HG03175 (cell line): ENCODE data around the gene FOXN3.

Experiments used
- ATAC-seq: cut with Tn5 transposase; IDR thresholded peaks from one replicate; pipeline ENCODE4 v1.9.1; 2021; ENCODE audit warnings: mild to moderate bottlenecking, moderate library complexity; ENCODE audit not compliant: unreplicated experiment

Gene FOXN3

DNA sequence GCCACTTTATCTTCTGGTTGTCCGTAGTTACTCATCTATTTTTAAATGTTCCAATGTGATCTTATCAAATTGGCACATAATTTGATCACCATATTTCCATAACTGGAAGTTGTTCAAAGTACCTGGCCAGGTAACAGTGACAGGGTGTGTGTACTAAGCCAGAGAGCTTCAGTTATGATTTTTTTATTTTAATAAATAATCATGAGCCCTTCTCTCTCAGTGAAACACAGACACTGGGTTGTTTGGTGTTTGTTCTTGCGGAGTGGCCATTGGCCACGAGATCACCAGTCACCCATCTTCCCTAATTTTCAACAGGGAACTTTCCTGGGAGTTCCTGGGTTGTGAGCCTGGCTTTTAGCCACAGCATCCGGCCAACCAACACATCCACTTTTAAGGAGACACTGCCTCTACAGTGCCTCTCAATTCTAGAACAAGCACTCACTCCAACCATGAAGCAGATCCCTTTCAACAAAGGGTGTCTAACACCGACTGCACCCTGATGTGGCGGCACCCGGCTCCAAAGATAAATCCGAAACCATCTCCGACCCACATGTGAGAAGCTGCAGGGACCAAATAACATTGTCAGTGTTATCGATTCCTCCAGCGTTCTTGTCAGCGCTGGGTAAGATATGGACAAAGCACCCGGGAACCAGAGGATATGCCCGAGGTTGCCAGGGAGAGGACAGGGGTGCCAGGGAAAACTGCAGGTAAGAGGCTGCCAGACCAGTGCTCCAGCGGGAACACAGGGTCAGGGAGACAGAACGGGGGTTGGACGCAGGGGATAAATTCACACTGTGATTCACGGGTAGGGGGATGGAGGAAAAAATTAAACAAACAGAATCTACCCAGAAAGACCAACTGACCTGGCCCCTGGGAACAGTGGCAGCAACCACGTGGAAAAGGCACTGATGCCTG lies 49.9 kb downstream of the FOXN3 start:
- ATAC-seq: no peak

DNA sequence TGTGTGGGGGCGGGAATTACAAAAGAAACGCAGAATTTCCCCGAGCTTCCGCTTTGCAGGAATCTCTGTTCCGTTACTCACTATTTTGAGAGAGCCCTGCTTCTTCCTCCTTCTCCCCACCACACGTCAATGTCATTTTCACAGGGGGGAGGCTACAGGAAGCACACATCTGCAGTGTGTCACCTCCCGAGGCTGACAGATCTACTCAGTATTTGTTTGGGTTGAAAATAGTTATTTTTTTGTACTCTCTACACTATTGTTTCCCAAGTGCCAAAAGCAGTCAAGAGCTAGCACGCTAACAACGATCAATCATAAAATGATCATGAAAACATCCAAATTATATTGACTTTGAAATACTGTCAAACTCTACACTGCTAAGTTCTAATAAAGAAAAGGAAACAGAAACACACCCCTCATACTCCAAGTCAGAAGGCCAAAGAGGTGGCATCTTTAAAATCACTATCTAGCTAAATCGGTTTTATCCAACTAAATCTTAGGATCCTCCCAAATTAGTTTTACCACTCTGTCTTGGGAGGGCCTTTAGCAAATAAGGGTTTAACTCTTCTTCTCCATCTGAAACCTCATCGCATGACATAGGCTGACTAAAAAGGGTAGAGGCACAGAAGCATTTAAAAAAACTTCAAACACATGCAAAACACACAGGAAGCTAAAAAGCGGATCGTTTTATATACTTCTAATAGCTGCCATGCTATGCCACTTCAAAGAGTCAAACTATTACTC lies 51.8 kb downstream of the FOXN3 start:
- ATAC-seq: peak; percentile 97

GRCh38 chr14:89364316-89364715 lies 52.7 kb downstream of the FOXN3 start:
- no peak for ATAC-seq

GRCh38 chr14:89360277-89360676 lies 56.8 kb downstream of the FOXN3 start:
- ATAC-seq: no peak

GRCh38 chr14:89359477-89360222 lies 57.4 kb downstream of the FOXN3 start:
- no peak for ATAC-seq

DNA sequence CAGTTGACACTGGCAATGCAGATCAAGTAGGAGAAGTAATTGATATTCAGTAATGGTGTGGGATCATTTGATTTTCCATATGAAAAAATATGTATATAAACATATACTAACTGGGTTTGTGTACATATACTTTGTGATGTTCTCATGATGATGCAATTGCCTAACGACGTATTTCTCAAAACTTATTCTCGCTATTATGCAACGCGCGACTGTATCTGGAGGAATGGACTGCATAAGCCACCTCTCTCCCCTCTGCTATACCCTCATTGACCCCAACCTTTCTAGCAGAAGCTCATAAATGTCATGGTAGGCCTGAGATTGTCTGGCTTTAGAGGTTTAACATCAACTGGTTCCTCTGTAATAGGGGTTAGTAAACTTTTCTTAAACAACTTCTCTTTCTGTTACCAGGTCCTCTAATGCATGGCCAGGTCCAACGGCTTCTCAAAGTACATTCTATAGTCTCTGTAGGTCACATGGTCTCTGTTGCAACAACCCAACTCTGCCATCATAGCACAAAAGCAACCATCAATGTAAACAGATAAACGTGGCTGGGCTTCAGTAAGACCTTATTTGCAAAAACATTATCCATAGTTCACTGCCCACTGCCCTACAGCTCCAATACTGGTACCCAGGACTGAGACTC lies 59.3 kb downstream of the FOXN3 start:
- no peak for ATAC-seq

GRCh38 chr14:89356927-89357326 lies 60.1 kb downstream of the FOXN3 start:
- ATAC-seq: no peak

DNA sequence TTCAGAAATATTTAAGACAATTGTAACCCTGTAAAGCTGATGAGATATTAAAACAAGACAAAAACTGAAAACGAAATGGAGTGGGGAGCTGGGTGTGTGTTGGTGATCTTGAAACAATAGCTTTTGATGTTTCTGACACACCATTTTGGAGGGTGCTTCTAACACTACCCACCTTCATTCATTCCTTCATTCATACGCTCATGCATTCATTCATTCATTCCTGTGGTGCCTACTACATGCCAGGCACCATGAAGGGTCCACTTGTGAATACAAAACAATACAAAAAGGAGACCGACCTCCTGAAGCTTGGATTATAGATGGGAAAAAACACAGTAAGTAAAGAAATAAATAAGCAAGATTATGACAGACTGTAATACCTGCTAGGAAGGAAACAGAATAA lies 60.5 kb downstream of the FOXN3 start:
- no peak for ATAC-seq

GRCh38 chr14:89353766-89354113 lies 63.3 kb downstream of the FOXN3 start:
- ATAC-seq: no peak

- ATAC-seq: no peak
Observed at GRCh38 chr14:89352976-89353765, 63.9 kb downstream of the FOXN3 start.

GRCh38 chr14:89351516-89352404 lies 65.3 kb downstream of the FOXN3 start:
- ATAC-seq: peak; percentile 89

DNA sequence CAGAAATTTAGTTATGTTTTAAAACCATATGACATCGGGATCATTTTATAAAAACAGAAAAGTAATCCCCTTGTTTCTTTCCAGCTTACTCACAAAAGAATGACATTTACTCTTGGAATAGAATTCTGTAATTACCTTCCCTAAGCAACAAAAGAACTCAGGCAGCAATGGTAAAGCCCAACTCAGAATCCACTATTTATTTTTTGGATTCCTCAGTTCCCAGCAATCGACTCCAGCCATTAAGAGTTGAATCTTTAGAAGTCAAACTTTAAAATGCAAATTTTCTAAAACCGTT lies 65.9 kb downstream of the FOXN3 start:
- no peak for ATAC-seq

GRCh38 chr14:89350152-89350551 lies 66.9 kb downstream of the FOXN3 start:
- no peak for ATAC-seq

DNA sequence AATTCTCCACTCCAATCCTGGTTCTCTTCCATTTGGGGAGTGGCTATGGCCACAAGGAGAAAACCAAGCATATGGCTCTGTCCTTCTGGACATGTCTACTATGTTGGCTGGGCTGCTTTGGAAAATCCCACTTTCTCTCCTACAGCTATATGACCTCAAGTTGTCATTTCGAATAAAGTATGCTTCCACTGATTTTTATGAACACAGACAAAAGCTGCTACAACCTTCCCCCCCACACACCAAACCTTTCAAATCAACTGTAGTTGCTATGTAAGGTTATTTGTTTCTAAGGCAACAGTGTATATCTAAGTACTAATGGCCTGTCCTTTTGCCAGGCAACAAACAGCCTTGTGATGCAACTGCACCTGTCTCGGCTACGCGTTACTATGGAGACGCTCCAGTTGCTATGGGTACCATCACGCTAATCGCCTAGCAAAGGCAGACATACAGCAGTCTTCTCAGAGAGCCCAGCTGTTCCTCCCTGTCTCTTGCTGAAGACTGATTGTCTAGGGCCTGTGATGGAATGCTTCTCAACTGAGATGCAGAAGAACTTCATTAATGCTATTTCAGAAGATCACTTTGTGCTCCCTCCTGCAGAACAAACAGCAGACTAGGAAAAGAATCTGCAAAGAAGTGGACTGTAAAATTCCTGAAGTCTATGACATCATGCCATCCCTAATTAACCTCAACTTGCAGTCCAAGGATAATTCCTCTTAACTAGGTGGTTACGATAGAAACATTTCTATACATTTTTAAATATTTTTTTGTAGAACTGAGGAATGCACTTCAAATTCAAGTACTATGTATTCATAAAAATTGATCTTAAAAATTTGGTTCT lies 67.6 kb downstream of the FOXN3 start:
- ATAC-seq: no peak

DNA sequence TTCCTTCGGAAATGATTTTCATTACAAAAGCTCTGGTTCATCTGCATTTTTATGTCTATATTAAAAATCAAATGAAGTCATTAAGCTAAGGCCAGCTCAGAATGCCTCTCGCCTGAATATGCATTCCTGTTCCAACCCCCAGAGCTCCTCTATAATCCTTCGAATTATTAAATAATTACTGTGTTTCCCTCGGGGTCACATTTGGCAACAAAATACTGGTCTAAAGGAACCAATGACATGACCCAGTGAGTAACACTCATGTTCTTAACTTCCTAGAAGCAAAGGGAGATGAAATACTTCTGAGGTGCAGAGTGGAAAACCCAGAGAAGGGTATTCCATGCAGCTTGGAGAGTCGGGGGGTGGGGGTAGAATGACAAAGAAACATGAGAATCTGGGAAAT lies 68.3 kb downstream of the FOXN3 start:
- ATAC-seq: no peak

DNA sequence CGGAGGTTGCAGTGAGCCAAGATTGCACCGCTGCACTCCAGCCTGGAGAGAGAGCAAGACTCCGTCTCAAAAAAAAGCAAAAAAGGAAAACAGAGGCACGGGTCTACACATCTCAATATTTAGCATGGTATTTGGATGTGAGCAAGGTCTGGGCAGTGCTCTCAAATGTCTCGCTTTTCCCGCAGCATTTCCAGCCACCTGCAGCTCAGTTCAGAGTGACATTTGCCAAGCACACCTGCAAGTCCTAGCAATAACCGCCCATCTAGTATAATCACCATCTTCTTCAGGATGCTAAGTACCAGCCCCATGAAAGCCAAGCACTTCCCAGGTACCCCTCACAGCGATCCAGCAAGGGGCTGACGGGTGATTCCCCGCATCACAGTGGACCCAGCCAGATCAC lies 69.1 kb downstream of the FOXN3 start:
- ATAC-seq: no peak

- no peak for ATAC-seq
Observed at GRCh38 chr14:89344920-89345254, 72.1 kb downstream of the FOXN3 start.

DNA sequence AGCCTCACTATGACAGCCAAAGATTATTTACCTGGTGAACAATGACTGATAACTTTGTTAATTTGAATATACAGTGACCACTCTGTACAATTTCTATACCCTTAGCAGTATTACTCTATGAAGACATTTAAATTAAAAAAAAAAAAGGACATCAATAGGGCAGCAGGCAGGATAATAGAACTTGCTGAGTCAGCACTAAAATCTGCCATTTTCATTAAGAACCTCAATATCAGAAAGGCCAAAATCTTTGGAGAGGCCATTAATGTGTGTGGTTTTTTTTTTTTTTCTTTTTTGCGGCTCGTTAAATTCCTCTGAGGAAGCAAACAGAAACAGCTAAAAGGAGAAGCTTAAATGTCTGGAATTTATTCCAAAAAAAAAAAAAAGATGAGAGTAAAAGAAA lies 73.7 kb downstream of the FOXN3 start:
- no peak for ATAC-seq

GRCh38 chr14:89342049-89342448 lies 75.0 kb downstream of the FOXN3 start:
- ATAC-seq: no peak
